ENCODE data around the gene SCFD2. TPM values are rescaled to one million over a fixed set of nuclear protein-coding genes. Genes with fewer than 3 reads are reported as not detected.

Gene SCFD2
- total and polyA plus RNA-seq, 2 of the 8 experiments (the other 6 are each of a cell fraction or from before 2014, with no cell fraction given): 6.2 to 10.2 TPM

- H2BK120ac ChIP-seq (replicated peaks; ENCODE audit: low read depth, low read length): no peak overlapping the region
- TF ChIP-seq CTCF (IDR thresholded peaks at IDR 0.05; ENCODE audit: control extremely low read depth in 1 of 3, insufficient read depth in 1 of 3, low read depth in 1 of 3, low read length in 3 of 3): no peak
- no peak for TF ChIP-seq TAF7 (optimal IDR thresholded peaks at IDR 0.05; ENCODE audit: borderline replicate concordance, low read depth, low read length)
- TF ChIP-seq KDM4A (IDR thresholded peaks at IDR 0.05; ENCODE audit: low read depth, low read length, severe bottlenecking): no peak
- no peak for TF ChIP-seq RNF2 (IDR thresholded peaks at IDR 0.05; ENCODE audit: borderline replicate concordance, low read depth, low read length, missing control alignments, poor library complexity, severe bottlenecking)
- no peak for TF ChIP-seq SIRT6 (IDR thresholded peaks at IDR 0.05; ENCODE audit: low read length)
- TF ChIP-seq SP1 (IDR thresholded peaks at IDR 0.05; ENCODE audit: low read depth, low read length): no peak
- no peak for TF ChIP-seq PHF8 (conservative IDR thresholded peaks at IDR 0.05; ENCODE audit: low read depth, low read length)
- TF ChIP-seq CREB1 (IDR thresholded peaks at IDR 0.05): no peak
- no peak overlapping the region for H2BK5ac ChIP-seq (ENCODE audit: low read depth, low read length)
- H2BK20ac ChIP-seq (ENCODE audit: low read length): no peak overlapping the region
- H3K18ac ChIP-seq (ENCODE audit: extremely low read depth, low read length): no peak overlapping the region
- peaks cover 0 to 4% of the 10 kb centered on the region in 2 experiments; a peak in 2 of 4 replicates for H3K9me3 ChIP-seq (ENCODE audit: insufficient read depth in 2 of 2, low read depth in 1 of 2, low read length in 1 of 2)
- H2AFZ ChIP-seq (ENCODE audit: low read length): no peak overlapping the region
- no peaks in the 10 kb centered on the region for H4K20me1 ChIP-seq (replicated peaks in 1 of 2; ENCODE audit: control insufficient read depth in 1 of 2, insufficient read depth in 2 of 2, low read length in 2 of 2)
- H3K79me2 ChIP-seq (ENCODE audit: control insufficient read depth in 1 of 2, insufficient read depth in 2 of 2, low read length in 2 of 2): no peaks in the 10 kb centered on the region
- POLR2A ChIA-PET (ENCODE audit: partially characterized antibody): no interaction called here
- no peak overlapping the region for H3K4me3 ChIP-seq (ENCODE audit: extremely low read depth in 1 of 4, insufficient read depth in 2 of 4, low read depth in 3 of 4, low read length in 4 of 4)
- no peak overlapping the region for H3K27ac ChIP-seq (ENCODE audit: low read depth, low read length)
- H4K91ac ChIP-seq (replicated peaks; ENCODE audit: insufficient read length, low read length): no peak overlapping the region
- no peak overlapping the region for H3K4me2 ChIP-seq (ENCODE audit: insufficient read depth in 1 of 2, low read depth in 2 of 2, low read length in 2 of 2)
- DNase-seq (ENCODE audit: low read depth in 1 of 2, low spot score in 2 of 2) (no peak), FAIRE-seq (no peak)
- no peak overlapping the region for H4K8ac ChIP-seq (ENCODE audit: extremely low read depth, insufficient read depth, low read length)
- CTCF ChIA-PET (ENCODE audit: partially characterized antibody): no interaction called here
- WGBS, 2 experiments (ENCODE audit: extremely low coverage in 1 of 2, insufficient coverage in 1 of 2, insufficient read length in 1 of 2, insufficient replicate concordance in 2 of 2, low coverage in 1 of 2, low lambda C conversion rate in 2 of 2, missing lambda C conversion rate in 1 of 2): 88% methylated on average over 4 of the region's 4 CpGs; no CpG with 5 or more reads in 1 of the 2 experiments
- H4K5ac ChIP-seq (ENCODE audit: insufficient read length, low read depth, low read length): no peak overlapping the region
- H2BK15ac ChIP-seq (ENCODE audit: low read length): no peak overlapping the region
- no peak overlapping the region for H3K23ac ChIP-seq (ENCODE audit: insufficient read length)
- H3K4me1 ChIP-seq (replicated peaks in 1 of 4; ENCODE audit: control insufficient read depth in 3 of 4, insufficient read depth in 4 of 4, low read length in 3 of 4): no peaks in the 10 kb centered on the region
- no peak overlapping the region for H3K56ac ChIP-seq (replicated peaks; ENCODE audit: insufficient read length, low read depth, low read length)
- H2AK5ac ChIP-seq (ENCODE audit: low read depth, low read length): no peak overlapping the region
- no peak overlapping the region for H3K9ac ChIP-seq (replicated peaks in 1 of 4; ENCODE audit: extremely low read depth in 1 of 4, low read depth in 3 of 4, low read length in 3 of 4)
- H3K4ac ChIP-seq (replicated peaks; ENCODE audit: insufficient read length, low read depth, low read length): no peak overlapping the region
- H3K36me3 ChIP-seq (ENCODE audit: control insufficient read depth in 2 of 4, insufficient read depth in 4 of 4, low read length in 3 of 4): peaks cover 0 to 2% (median 2%) of the 10 kb centered on the region in 4 experiments; a peak in 2 of 8 replicates
- H3K14ac ChIP-seq (ENCODE audit: insufficient read length): no peak overlapping the region
- H3K79me1 ChIP-seq (ENCODE audit: low read depth, low read length): no peaks in the 10 kb centered on the region
- H2BK12ac ChIP-seq (ENCODE audit: low read depth, low read length): no peak overlapping the region
- H3K23me2 ChIP-seq (ENCODE audit: low read depth, low read length): no peaks in the 10 kb centered on the region
- no peaks in the 10 kb centered on the region for H3K27me3 ChIP-seq (replicated peaks in 1 of 4; ENCODE audit: control insufficient read depth in 3 of 4, extremely low read depth in 1 of 4, insufficient read depth in 3 of 4, low read length in 3 of 4)
These were observed 16.8 kb downstream of the SCFD2 start for GRCh38 chr4:53349091-53349491.

Measured in H1 (cell line).